ENCODE data around the gene HTR1E. TPM values are rescaled to one million over a fixed set of nuclear protein-coding genes. Genes with fewer than 3 reads are reported as not detected.

HTR1E gene

Small RNAs within 50 kb of the gene (small RNA-seq; reads per million reads assigned to genes)
- not detected for gene AL157777.2 (ENCODE audit: insufficient read depth)
- gene MTHFD2P2 (ENCODE audit: insufficient read depth) = not detected
